Measurements from ENCODE around the gene CERS4. TPM values are rescaled to one million over a fixed set of nuclear protein-coding genes. Genes with fewer than 3 reads are reported as not detected.

The CERS4 gene
- total RNA-seq, 2 experiments from 2014 or later, result 15.7 to 19.4 TPM

DNA sequence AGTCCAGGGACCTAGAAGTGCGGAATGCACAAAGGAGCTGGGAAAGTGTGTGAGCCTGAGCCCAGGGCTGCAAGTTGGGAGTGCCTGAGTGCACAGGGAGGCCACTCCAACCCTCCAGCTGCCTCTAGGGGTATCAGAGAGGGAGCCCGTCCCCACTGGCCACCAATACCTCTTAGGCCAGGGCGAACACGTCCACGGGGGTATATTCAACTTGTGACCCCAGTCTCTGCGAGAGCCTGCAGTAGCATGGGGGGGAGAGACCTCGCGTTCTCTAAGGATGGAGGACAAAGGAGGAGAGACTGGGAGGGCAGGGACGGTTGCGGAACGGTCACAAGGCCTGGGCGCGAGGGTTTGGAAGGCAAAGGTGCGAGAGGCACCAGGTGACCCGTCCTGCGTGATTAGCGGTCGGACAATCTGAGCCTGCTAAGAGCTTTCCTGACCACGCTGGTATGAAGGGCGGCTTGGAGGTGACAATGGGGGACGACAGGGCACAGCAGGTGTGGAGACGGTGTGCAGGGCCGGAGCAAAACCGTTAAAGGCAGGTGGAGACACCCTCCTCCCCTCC, 98.3 kb downstream of the CERS4 start:
- Mint-ChIP-seq H3K4me3 (peak overlapping the region; percentile 94), H3K9me3 (no peaks in the 10 kb centered on the region), H3K36me3 (ENCODE audit: low read depth) (peaks cover 27% of the 10 kb centered on the region), H3K4me1 (ENCODE audit: low read depth) (peaks cover 39% of the 10 kb centered on the region), H3K27ac (peak overlapping the region; percentile 90), H3K27me3 (ENCODE audit: low read depth) (no peaks in the 10 kb centered on the region)
- DNase-seq, result peak; percentile 5
- intact Hi-C loops (cut with micrococcal nuclease), result loop anchor here (5.0 kb wide), 1 partner anchor 40 kb away; no protein-coding TSS in a partner anchor
- CTCF ChIA-PET, result interaction anchor here (0.6 kb wide), 1 partner anchor 275 kb away, joined by 4 read pairs; no protein-coding TSS in a partner anchor

DNA sequence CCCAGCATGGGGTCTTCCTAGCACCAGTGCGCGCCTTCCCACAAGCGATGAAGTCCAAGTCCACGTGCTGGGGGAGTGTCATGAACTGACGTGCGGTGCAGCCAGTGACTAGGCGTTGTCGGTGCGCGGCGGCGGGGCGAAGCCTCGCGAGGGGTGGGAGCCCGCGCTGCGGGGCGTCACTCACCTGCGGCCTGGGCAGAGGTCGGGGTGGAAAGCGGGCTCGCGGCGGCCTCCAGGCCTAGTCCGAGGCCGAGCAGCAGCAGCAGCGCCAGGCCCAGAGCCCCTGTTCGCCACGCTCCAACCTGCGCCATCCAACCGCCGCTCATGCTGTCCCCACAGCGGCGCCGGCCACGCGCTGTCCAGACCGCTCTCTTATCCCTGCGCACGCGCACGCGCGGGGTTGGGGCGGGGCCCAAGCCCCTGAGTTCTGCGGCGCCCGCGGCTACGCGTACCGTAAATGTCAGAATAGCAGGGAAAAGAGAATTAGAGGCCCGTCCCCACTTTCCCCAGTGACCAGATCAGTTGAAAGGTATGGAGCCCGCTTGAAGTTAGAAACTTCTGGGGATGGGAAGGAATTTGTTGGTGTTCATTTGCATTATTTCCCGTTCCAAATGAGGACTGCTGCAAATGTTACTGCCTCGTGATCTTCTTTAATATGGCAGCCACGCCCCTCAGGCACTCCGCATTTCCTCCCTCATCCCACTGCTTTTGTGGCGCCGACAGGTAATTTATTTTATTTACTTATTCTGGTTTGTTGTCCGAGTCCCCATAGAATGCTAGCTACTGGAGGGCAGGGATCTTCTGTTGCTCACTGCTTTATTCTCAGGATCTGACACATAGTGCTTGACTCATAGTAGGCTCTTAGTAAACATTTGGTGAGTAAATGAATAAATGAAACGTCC, 99.0 kb downstream of the CERS4 start, which contains the start of gene CD320:
Gene CD320 (minus strand): TSS at position 394 of the 902 bp plus-strand sequence. CDS start 68 bp downstream, at position 326.
- H3K27ac Mint-ChIP-seq, result peak within 1 kb of the TSS; percentile 90
- H3K36me3 Mint-ChIP-seq (ENCODE audit: low read depth), result peaks cover 29% of the 10 kb centered on the region
- H3K4me3 Mint-ChIP-seq, result peak within 1 kb of the TSS; percentile 94
- CTCF ChIA-PET, result no interaction called here
- peak; percentile 86 for DNase-seq
- intact Hi-C loops (cut with micrococcal nuclease), result loop anchor here (1.0 to 5.0 kb wide), 2 partner anchors 13 to 41 kb away; partner anchors contain the start of genes NDUFA7 and RPS28
- no peaks in the 10 kb centered on the region for H3K9me3 Mint-ChIP-seq
- peaks cover 39% of the 10 kb centered on the region for H3K4me1 Mint-ChIP-seq (ENCODE audit: low read depth)
- no peaks in the 10 kb centered on the region for H3K27me3 Mint-ChIP-seq (ENCODE audit: low read depth)

DNA sequence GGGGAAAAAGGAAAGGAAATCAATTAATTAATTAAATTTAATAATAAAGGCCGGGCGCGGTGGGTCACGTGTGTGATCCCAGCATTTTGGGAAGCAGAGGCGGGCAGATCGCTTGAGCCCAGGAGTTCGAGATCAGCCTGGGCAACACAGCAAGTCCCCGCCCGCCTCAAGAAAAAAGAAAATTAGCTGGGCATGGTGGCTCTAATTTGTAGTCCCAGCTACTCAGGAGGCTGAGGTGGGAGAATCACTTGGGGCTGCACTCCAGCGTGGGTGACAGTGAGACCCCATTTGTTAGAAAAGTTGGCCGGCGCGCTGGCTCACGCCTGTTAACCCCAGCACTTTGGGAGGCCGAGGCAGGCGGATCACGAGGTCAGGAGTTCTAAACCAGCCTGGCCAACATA, 99.7 kb downstream of the CERS4 start:
- H3K36me3 Mint-ChIP-seq (ENCODE audit: low read depth), result peaks cover 28% of the 10 kb centered on the region
- intact Hi-C loops (cut with micrococcal nuclease), result loop anchor here (1.0 to 5.0 kb wide), 2 partner anchors 12 to 42 kb away; partner anchors contain the start of genes NDUFA7 and RPS28
- no peak for DNase-seq
- H3K27me3 Mint-ChIP-seq (ENCODE audit: low read depth), result no peaks in the 10 kb centered on the region
- peaks cover 39% of the 10 kb centered on the region for H3K4me1 Mint-ChIP-seq (ENCODE audit: low read depth)
- H3K9me3 Mint-ChIP-seq, result no peaks in the 10 kb centered on the region
- CTCF ChIA-PET, result no interaction called here
- H3K4me3 Mint-ChIP-seq, result peak overlapping the region; percentile 94
- H3K27ac Mint-ChIP-seq, result peak overlapping the region; percentile 90

DNA sequence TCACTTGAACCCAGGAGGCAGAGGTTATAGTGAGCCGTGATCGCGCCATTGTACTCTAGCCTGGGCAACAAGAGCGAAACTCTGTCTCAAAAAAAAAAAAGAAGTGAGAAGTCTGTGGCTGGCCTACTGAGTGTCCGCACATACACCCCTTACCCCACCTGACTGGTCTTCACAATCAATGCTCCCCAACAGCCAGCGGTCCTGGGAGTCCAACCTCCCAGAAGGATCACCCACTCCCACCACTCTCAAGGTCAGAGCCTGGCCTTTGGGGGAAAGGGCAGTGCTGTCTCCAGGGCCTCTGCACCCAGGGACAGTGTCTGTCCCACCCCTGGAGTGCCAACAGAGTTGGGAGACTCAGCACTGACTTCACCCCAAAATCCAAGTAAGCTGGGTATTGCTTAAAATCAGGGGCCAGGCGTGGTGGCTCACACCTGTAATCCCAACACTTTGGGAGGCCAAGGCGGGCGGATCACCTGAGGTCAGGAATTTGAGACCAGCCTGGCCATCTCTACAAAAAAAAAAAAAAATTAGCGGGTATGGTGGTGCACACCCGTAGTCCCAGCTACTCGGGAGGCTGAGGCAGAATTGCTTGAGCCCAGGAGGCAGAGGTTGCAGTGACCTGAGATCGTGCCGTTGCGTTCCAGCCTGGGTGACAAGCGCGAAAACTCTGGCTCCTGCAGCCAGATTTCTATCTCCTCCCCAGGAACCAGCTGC, 101.3 kb downstream of the CERS4 start:
- no peak overlapping the region for H3K27ac Mint-ChIP-seq
- DNase-seq, result no peak
- peaks cover 27% of the 10 kb centered on the region for H3K36me3 Mint-ChIP-seq (ENCODE audit: low read depth)
- peaks cover 35% of the 10 kb centered on the region for H3K4me1 Mint-ChIP-seq (ENCODE audit: low read depth)
- intact Hi-C loops (cut with micrococcal nuclease), result no loop called here
- H3K4me3 Mint-ChIP-seq, result no peak overlapping the region
- no peaks in the 10 kb centered on the region for H3K9me3 Mint-ChIP-seq
- H3K27me3 Mint-ChIP-seq (ENCODE audit: low read depth), result no peaks in the 10 kb centered on the region
- CTCF ChIA-PET, result no interaction called here

DNA sequence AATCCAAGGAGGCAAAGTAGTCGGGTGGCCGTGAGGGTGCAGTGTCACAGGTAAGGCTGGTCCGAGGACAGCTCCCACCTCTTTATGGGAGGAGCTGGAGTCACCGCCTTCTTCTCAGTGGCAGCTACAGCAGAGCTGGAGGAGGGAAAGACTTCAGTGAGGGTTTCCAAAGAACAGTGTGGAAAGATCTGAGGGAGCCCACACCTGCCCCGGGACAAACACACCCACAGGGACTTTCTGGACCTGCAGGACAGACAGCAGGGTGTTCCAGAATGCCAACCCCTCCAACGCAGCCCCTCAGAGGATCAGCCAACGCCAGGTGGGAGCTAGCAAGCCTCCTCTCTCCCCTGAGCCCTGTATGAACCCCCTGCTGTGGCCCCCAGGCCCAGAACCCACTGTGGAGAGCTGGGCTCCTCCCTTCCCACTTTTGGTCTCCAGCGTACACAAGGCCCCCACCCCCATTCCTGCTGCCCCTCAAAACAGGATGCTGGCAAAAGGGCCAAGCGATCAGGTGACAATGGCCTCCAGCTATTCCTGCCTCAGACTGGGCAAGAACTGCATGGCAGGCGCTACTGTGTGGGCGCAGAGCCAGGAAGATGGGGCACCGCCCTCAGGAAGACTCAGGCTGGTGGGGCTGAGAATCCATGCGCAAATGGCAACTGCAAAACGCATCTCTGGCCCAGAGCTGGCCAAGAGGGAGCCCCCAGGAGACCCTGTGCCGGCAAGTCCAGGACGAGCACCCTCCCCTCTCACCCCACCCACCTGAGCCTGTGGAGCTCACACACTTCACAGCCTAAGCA, 102.5 kb downstream of the CERS4 start:
- Mint-ChIP-seq H3K27ac (no peak overlapping the region), H3K4me3 (no peak overlapping the region), H3K36me3 (ENCODE audit: low read depth) (peaks cover 28% of the 10 kb centered on the region), H3K4me1 (ENCODE audit: low read depth) (peaks cover 26% of the 10 kb centered on the region), H3K9me3 (no peaks in the 10 kb centered on the region), H3K27me3 (ENCODE audit: low read depth) (no peaks in the 10 kb centered on the region)
- CTCF ChIA-PET, result no interaction called here
- peak; percentile 0 for DNase-seq
- intact Hi-C loops (cut with micrococcal nuclease), result no loop called here

Other genes starting within 250 kb of the CERS4 start
- gene ELAVL1, start 203.7 kb upstream of the CERS4 start, total RNA-seq, result 100 to 1,000 TPM; 135 to 140 TPM
- gene CCL25, start 156.6 kb upstream of the CERS4 start, total RNA-seq, result not detected
- not detected for gene FBN3, start 59.8 kb upstream of the CERS4 start, total RNA-seq
- gene CD320, start 99.0 kb downstream of the CERS4 start, total RNA-seq, result 10 to 100 TPM; 37.6 to 40.1 TPM
- 100 to 1,000 TPM in 1 of 2 experiments, 10 to 100 TPM in 1; 95.9 to 104 TPM for gene NDUFA7, start 112.0 kb downstream of the CERS4 start, total RNA-seq
- 1,000 to 10,000 TPM; 2,814 to 3,007 TPM for gene RPS28, start 112.1 kb downstream of the CERS4 start, total RNA-seq
- gene KANK3, start 133.9 kb downstream of the CERS4 start, total RNA-seq, result under 1 TPM; 0.17 to 0.36 TPM
- not detected for gene ANGPTL4, start 154.8 kb downstream of the CERS4 start, total RNA-seq
- gene RAB11B, start 181.0 kb downstream of the CERS4 start, total RNA-seq, result 10 to 100 TPM; 61.9 to 69.6 TPM
- 10 to 100 TPM in 1 of 2 experiments, 1 to 10 TPM in 1; 9.2 to 10.3 TPM for gene MARCHF2, start 203.9 kb downstream of the CERS4 start, total RNA-seq
- gene HNRNPM, start 235.6 kb downstream of the CERS4 start, total RNA-seq, result 100 to 1,000 TPM; 151 to 169 TPM

Data from activated naive CD4-positive, alpha-beta T cell treated with anti-CD3 and anti-CD28 coated beads for 36 hours (primary cell).